GM21381 (cell line): ENCODE results near the gene KCNQ2.
"Not testable (repeated sequence)": the region's sequence is repeated elsewhere in the genome, so short reads cannot be mapped to it uniquely, and the experiment has no call there.

Source experiments
- ATAC-seq: cut with Tn5 transposase; IDR thresholded peaks from one replicate; pipeline ENCODE4 v1.9.1; 2021; ENCODE audit warnings: mild to moderate bottlenecking, moderate library complexity; ENCODE audit not compliant: unreplicated experiment

KCNQ2 gene

GRCh38 chr20:63394069-63394919, 78.2 kb downstream of the KCNQ2 start:
- ATAC-seq = no peak

GRCh38 chr20:63393566-63393965, 78.9 kb downstream of the KCNQ2 start:
- ATAC-seq = no peak

GRCh38 chr20:63392465-63393365, 79.7 kb downstream of the KCNQ2 start:
- ATAC-seq = no peak

- no peak for ATAC-seq
Observed at GRCh38 chr20:63387917-63388316, 84.5 kb downstream of the KCNQ2 start.

- no peak for ATAC-seq
Observed at GRCh38 chr20:63387393-63387792, 85.1 kb downstream of the KCNQ2 start.

GRCh38 chr20:63386491-63386890, 86.0 kb downstream of the KCNQ2 start:
- ATAC-seq = no peak

GRCh38 chr20:63385819-63386218, 86.6 kb downstream of the KCNQ2 start:
- ATAC-seq = no peak

GRCh38 chr20:63384336-63384735, 88.1 kb downstream of the KCNQ2 start:
- no peak for ATAC-seq

- ATAC-seq = no peak
Observed at GRCh38 chr20:63383556-63383955, 88.9 kb downstream of the KCNQ2 start.

GRCh38 chr20:63382551-63383300, 89.7 kb downstream of the KCNQ2 start:
- ATAC-seq = no peak

GRCh38 chr20:63381781-63382431, 90.5 kb downstream of the KCNQ2 start:
- ATAC-seq = no peak

GRCh38 chr20:63380346-63380870, 92.0 kb downstream of the KCNQ2 start:
- ATAC-seq = no peak

GRCh38 chr20:63379872-63380271, 92.6 kb downstream of the KCNQ2 start:
- not testable (repeated sequence) for ATAC-seq

- no peak for ATAC-seq
Observed at GRCh38 chr20:63379296-63379695, 93.2 kb downstream of the KCNQ2 start.

GRCh38 chr20:63378626-63379025, 93.8 kb downstream of the KCNQ2 start:
- ATAC-seq = no peak

GRCh38 chr20:63377951-63378381, 94.5 kb downstream of the KCNQ2 start:
- ATAC-seq = no peak

GRCh38 chr20:63377256-63377941, 95.1 kb downstream of the KCNQ2 start:
- no peak for ATAC-seq

GRCh38 chr20:63376283-63377250, 95.9 kb downstream of the KCNQ2 start:
- ATAC-seq = no peak

- ATAC-seq = no peak
Observed at GRCh38 chr20:63375438-63375837, 97.0 kb downstream of the KCNQ2 start.
